Hematopoietic multipotent progenitor cell treated with erythropoietin and hydrocortisone succinate and interleukin-3 and kit ligand, for 15 days (in vitro differentiated cells): ENCODE results near the gene TIGD3.

Experiments used
- DNase-seq: peaks from one replicate; pipeline ENCODE4 v3.0.0-alpha.2; 2015; ENCODE audit warnings: low spot score

The TIGD3 gene

DNA sequence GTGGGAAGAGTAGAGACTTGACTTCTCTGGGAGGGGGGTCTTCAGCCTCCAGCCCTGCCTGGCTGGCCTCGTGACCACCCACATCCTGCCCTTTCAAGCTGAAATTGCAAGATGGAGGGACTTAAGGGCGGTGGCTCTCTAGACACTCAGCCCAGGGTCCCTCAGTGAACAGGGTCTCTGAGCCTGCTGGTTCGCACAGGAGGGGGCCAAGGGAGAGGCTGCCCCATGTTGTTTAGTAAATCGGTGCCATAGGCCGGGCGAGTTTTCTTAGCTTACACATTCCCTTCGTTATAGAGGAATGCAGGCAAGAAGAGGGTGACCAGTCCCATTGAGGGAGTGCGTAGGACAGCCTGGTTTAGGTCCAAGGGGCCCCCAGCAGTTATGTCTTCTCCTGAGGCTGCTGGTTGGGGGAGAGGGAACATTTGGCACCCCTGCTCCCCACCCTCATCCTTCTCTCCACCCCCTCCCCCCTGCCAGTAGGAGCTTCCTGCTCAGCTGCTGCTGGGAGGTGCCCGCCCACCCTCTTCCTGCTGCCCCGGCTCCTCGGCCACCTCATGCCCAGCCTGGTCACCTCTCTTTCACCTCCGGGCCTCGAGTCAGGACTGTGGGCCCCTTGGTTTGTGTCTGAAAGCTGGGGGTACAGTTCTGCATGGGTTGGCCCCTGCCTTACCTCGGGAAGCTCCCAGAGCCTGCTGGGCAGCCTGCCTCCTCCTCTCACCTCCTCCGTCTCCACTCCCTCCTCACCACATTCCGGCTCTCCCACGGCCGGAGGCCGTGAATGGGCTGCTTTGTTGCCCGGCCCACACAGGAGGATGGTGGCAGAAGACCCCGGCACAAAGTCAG lies 35.8 kb downstream of the TIGD3 start:
- no peak for DNase-seq

GRCh38 chr11:65390996-65391395 lies 36.4 kb downstream of the TIGD3 start:
- no peak for DNase-seq

DNA sequence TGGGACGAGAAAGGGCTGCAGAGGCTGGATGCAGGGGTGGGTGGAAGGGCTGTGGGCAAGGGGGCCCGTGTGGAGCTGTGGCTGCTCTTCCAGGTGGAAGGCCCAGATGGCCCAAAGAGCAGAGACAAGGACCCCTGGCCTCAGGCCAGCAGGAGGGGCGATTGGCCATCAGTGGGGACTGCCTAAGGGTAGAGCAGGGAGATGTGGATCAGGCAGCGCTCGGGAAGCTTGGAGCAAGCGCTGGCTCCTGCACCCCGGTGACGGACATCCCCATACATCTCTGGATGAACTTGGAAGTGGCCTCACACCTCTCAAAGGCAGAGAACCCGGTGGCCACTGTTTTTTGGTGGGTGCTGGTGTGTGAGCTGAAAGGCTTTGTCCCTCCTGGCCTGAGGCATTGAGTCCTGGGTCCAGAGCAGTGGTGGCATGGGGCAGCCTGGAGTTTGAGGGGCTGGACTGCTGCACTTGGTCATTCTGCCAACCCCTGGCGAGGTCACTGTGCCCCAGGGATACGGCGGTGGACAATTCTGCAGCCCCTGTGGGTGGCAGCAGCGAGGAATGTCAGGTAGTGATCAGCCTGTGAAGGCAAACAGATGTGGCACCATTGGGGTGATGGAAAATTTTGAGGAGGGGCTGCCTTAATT lies 37.8 kb downstream of the TIGD3 start:
- DNase-seq = no peak

- DNase-seq = no peak
Measured at GRCh38 chr11:65392899-65393298, 38.3 kb downstream of the TIGD3 start.

GRCh38 chr11:65393513-65394079 lies 39.0 kb downstream of the TIGD3 start:
- no peak for DNase-seq

- no peak for DNase-seq
Measured at GRCh38 chr11:65394125-65394536, 39.6 kb downstream of the TIGD3 start.

GRCh38 chr11:65395961-65396530 lies 41.5 kb downstream of the TIGD3 start:
- DNase-seq = no peak

DNA sequence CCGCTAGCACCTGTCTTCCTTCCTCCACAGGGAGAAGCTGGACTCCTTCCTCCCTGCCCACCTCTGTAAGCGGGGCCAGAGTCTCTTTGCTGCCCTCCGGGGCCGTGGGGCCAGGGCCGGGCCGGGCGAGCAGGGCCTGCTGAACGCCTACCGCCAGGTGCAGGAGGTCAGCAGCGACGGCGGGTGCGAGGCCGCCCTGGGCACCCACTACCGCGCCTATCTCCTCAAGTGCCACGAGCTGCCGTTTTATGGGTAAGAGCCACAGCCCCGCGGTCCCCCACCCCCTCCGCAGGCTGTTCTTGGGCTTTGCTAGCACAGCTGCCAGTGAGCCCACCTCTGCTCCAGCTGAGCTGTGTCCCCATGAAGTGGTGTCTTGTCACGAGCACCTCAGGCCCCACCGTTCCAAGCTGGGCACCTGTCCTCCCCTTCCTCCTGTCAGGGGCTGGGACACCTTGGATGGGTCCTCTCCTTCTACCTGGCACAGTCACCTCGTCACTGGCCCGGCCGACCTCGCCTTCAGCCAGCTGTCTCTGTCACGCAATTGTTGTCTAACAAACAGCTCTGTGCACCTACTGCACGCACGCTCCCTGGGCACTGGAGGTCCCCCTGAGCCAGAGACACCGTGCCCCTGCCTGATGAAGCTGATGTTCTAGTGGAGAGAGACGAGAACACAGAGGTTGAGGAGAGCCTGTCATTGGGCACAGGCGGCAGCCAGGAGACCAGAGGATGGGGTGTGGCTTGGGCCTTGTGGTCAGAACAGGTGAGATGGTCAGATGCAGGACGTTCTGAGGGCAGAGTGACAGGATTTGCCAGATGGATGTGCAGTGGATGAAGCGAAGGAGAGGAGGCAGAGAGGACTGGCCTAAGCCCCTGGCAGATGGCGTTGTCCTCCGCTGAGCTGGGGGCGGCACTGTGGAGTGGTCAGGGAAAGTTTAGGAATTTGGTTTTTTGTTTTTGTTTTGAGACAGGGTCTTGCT lies 42.5 kb downstream of the TIGD3 start:
- DNase-seq = no peak

- no peak for DNase-seq
Measured at GRCh38 chr11:65398362-65398910, 43.9 kb downstream of the TIGD3 start.

GRCh38 chr11:65399249-65399648 lies 44.7 kb downstream of the TIGD3 start:
- DNase-seq = no peak

- DNase-seq = no peak
Measured at GRCh38 chr11:65399845-65400244, 45.3 kb downstream of the TIGD3 start.

- no peak for DNase-seq
Measured at GRCh38 chr11:65400307-65401072, 45.9 kb downstream of the TIGD3 start.

DNA sequence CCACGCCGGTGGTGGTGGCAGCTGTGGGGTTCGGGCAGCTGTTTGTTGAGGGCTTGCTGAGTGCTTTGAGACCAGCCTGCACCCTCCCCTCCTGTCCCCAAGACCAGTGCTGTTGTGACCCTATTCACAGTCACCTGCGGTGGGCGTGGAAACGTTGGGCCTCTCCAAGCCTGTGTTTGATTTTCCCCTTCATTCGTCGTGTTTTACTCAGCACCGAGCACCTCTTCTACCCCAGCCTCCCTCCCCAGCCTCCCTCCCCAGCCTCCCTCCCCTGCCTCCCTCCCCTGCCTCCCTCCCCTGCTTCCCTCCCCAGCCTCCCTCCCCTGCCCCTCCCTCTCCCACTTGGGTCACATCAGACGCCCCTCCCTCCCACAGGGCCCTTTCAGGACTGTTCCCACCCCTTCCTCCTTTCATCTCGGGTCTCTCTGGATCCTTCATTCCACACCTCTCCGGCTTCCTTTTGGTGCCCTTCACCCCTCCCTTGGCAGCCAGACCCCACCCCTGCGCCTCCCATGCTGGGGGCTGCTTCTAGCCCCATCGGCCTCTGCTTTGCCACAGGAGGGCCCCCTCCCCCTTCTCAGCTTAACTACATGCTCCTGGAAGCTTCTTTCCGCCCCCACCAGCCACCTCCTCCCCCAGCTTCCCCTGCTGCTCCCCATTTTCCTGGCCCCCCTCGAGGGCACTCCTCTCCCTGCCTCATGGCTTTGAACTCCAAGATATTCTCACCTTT lies 46.7 kb downstream of the TIGD3 start:
- DNase-seq = no peak

GRCh38 chr11:65401803-65402248 lies 47.3 kb downstream of the TIGD3 start:
- DNase-seq = no peak

DNA sequence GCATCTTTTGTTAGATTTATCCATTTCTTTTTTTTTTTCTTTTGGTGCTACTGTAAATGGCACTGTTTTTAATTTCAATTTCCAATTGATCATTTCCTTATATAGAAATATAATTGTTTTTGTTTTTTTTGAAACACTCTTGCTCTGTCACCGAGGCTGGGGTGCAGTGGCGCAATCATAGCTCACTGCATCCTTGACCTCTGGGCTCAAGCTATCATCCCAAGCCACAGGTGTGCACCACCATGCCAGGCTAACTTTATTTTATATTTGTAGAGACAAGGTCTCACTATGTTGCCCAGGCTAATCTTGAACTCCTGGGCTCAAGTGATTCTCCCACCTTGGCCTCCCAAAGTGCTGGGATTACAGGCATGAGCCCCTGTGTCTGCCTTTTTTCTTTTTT lies 48.2 kb downstream of the TIGD3 start:
- no peak for DNase-seq

DNA sequence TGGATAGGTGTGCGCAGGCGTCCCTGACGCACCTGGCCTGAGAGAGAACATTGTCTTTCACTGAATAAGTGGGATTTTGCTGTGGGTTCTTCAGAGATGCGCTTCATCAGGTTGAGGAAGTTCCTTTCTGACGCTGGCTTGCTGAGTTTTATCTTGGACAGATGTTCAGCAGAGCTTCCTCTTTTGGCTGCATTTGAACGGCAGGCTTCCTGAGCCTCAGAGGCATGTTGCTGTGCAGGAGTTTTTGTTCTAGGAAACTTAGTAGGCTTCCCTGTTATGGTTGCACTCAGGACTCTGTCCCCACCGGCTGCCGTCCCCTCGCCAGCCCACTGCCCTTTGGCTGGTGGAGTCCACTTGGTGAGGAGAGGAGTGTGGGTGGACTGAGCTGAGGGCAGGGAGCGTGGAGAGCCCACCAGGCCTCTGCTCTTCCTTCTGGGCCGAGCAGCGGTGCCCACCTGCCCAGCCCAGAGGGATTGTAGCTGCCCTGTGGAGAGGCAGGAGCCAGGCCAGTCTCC lies 49.1 kb downstream of the TIGD3 start:
- no peak for DNase-seq

DNA sequence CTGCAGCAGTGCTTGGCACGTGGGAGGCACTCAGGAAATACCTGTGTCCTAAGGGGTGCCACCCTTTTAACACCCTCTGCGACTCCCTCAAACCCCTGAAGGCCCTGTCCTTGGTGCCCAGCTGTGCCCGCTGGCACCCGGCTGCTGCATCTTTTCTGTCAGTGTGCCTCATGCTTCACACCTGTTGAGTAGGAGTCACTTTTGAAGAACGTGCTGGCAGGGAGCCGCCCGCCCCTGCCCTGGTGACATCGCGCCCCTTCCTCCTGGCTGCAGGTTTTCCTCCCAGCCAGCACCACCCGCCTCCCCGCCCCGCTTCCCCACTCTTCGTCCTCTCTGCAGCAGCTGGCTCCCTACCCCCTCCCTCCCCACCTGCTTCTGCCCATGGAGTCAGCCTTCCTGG lies 49.7 kb downstream of the TIGD3 start:
- no peak for DNase-seq

DNA sequence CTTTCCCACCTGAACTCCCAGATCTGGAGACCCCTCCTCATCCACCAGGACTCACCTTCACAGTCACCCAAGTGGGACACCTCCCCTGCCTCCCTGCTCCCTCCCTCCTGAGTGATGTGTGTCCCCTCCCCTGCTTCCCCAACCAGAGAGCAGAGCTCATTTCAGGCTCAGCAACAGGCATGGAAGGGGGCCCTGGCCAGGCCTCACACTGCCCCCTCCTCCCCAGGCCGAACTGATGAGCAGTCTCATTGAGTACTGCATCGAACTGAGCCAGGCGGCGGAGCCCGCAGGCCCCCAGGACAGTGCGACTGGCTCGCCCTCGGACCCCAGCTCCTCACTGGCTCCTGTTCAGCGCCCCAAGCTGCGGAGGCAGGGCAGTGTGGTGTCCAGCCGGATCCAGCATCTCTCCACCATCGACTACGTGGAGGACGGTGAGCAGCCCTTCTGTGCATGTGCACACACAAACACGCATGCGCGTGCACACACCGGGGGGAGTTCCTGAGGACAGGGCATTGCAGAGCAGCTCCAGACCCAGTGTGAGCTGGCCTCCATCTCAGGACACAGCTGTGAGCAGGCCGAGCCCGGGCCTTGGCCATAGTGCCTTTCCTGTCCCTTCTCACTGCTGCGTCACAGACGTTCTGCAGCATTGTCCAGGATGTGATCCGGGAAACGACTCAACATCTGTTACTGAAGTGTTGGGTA lies 50.2 kb downstream of the TIGD3 start:
- DNase-seq = no peak
